H1 (cell line): Measurements from ENCODE around the gene FAT1. TPM values are rescaled to one million over a fixed set of nuclear protein-coding genes. Genes with fewer than 3 reads are reported as not detected.

Experiments
- CTCF ChIA-PET: fragments of 300-600 bp; sonication (Branson Sonifier 250); formaldehyde crosslinking; loops from one replicate; lab custom pipeline; 2021; ENCODE audit not compliant: partially characterized antibody; lab: Charles Lee
- POLR2A ChIA-PET: fragments of 300-600 bp; sonication (Branson Sonifier 250); formaldehyde crosslinking; loops from one replicate; lab custom pipeline; 2021; ENCODE audit warnings: inconsistent platforms; ENCODE audit not compliant: partially characterized antibody; lab: Charles Lee
- DNase-seq, 2 experiments: peaks; one replicate each; pipeline versions ENCODE4 v3.0.0 to v3.0.0-alpha.2; 2010 to 2022; ENCODE audit warnings: low spot score in 2 of 2, low read depth in 1 of 2, mixed read lengths in 1 of 2
- FAIRE-seq: peaks from 2 replicates; lab custom pipeline; 2011; peaks lifted over from hg19 to GRCh38; lab: Jason Lieb, UNC
- H2AFZ ChIP-seq: 2 replicates; pipeline ENCODE4 v1.8.1; 2012; ENCODE audit warnings: low read length, inconsistent platforms
- H2AK5ac ChIP-seq: 2 replicates; pipeline ENCODE4 v1.6.1; 2013; ENCODE audit warnings: low read depth, low read length
- H2BK120ac ChIP-seq: replicated peaks from 2 replicates; pipeline ENCODE3; 2013; ENCODE audit warnings: low read depth, low read length, inconsistent platforms
- H2BK12ac ChIP-seq: 2 replicates; pipeline ENCODE4 v1.6.1; 2013; ENCODE audit warnings: low read depth, low read length
- H2BK15ac ChIP-seq: 2 replicates; pipeline ENCODE4 v1.6.1; 2013; ENCODE audit warnings: low read length
- H2BK20ac ChIP-seq: 2 replicates; pipeline ENCODE4 v1.6.1; 2013; ENCODE audit warnings: low read length
- H2BK5ac ChIP-seq: 2 replicates; pipeline ENCODE4 v1.6.1; 2013; ENCODE audit warnings: low read depth, low read length
- H3K14ac ChIP-seq: 2 replicates; pipeline ENCODE4 v1.6.1; 2013; ENCODE audit warnings: inconsistent platforms; ENCODE audit not compliant: insufficient read length
- H3K18ac ChIP-seq: 2 replicates; pipeline ENCODE4 v1.6.1; 2013; ENCODE audit warnings: low read length; ENCODE audit errors: extremely low read depth
- H3K23ac ChIP-seq: 2 replicates; pipeline ENCODE4 v1.6.1; 2013; ENCODE audit warnings: inconsistent platforms; ENCODE audit not compliant: insufficient read length
- H3K23me2 ChIP-seq: 2 replicates; pipeline ENCODE4 v1.6.1; 2013; ENCODE audit warnings: low read depth, low read length
- H3K27ac ChIP-seq: 2 replicates; pipeline ENCODE4 v1.6.1; 2011; ENCODE audit warnings: low read depth, low read length, inconsistent platforms
- H3K27me3 ChIP-seq, 4 experiments: replicated peaks in 1 of 4; 1 replicate in 1 of 4; 2 replicates in 3 of 4; pipeline versions ENCODE4 v1.6.1 to v1.8.1; 2011 to 2013; ENCODE audit warnings: low read length in 3 of 4, mild to moderate bottlenecking in 3 of 4, inconsistent platforms in 2 of 4, mixed read lengths in 2 of 4, moderate library complexity in 1 of 4; ENCODE audit not compliant: control insufficient read depth in 3 of 4, insufficient read depth in 3 of 4; ENCODE audit errors: extremely low read depth in 1 of 4
- H3K36me3 ChIP-seq, 4 experiments: 2 replicates each; pipeline versions ENCODE4 v1.6.1 to v1.8.1; 2011 to 2013; ENCODE audit warnings: mild to moderate bottlenecking in 4 of 4, low read length in 3 of 4, moderate library complexity in 2 of 4, control low read depth in 1 of 4, inconsistent platforms in 1 of 4; ENCODE audit not compliant: insufficient read depth in 4 of 4, control insufficient read depth in 2 of 4
- H3K4ac ChIP-seq: replicated peaks from 2 replicates; pipeline ENCODE3; 2013; ENCODE audit warnings: low read length, low read depth, mixed read lengths, inconsistent platforms; ENCODE audit not compliant: insufficient read length
- H3K4me1 ChIP-seq, 4 experiments: replicated peaks in 1 of 4; 1 replicate in 1 of 4; 2 replicates in 3 of 4; pipeline versions ENCODE4 v1.6.1 to v1.8.1; 2011 to 2013; ENCODE audit warnings: low read length in 3 of 4, inconsistent platforms in 2 of 4, mixed read lengths in 1 of 4; ENCODE audit not compliant: insufficient read depth in 4 of 4, control insufficient read depth in 3 of 4
- H3K4me2 ChIP-seq, 2 experiments: 2 replicates each; pipeline versions ENCODE4 v1.6.1 to v1.8.1; 2011 to 2013; ENCODE audit warnings: low read depth in 2 of 2, low read length in 2 of 2, control low read depth in 1 of 2, inconsistent platforms in 1 of 2, mild to moderate bottlenecking in 1 of 2; ENCODE audit not compliant: insufficient read depth in 1 of 2
- H3K4me3 ChIP-seq, 4 experiments: fragments of 200-600, 300-600 bp in 1 of 4; sonication (generic), shearing (Covaris generic), sonication (Bioruptor Twin) in 1 of 4; 2 replicates each; pipeline versions ENCODE4 v1.5.1 to v1.8.1; 2011 to 2016; ENCODE audit warnings: low read length in 4 of 4, low read depth in 3 of 4, control low read depth in 2 of 4, inconsistent platforms in 2 of 4, mild to moderate bottlenecking in 2 of 4, mixed read lengths in 1 of 4, moderate library complexity in 1 of 4; ENCODE audit not compliant: insufficient read depth in 2 of 4; ENCODE audit errors: extremely low read depth in 1 of 4
- H3K56ac ChIP-seq: replicated peaks from 2 replicates; pipeline ENCODE3; 2013; ENCODE audit warnings: low read depth, mild to moderate bottlenecking, mixed read lengths, low read length, inconsistent platforms; ENCODE audit not compliant: insufficient read length
- H3K79me1 ChIP-seq: 2 replicates; pipeline ENCODE4 v1.6.1; 2013; ENCODE audit warnings: low read depth, low read length, control low read depth
- H3K79me2 ChIP-seq, 2 experiments: 2 replicates each; pipeline versions ENCODE4 v1.6.1 to v1.8.1; 2012 to 2013; ENCODE audit warnings: low read length in 2 of 2, mild to moderate bottlenecking in 2 of 2, inconsistent platforms in 1 of 2; ENCODE audit not compliant: insufficient read depth in 2 of 2, control insufficient read depth in 1 of 2
- H3K9ac ChIP-seq, 4 experiments: replicated peaks in 1 of 4; 1 replicate in 1 of 4; 2 replicates in 3 of 4; pipeline versions ENCODE4 v1.6.1 to v1.8.1; 2011 to 2013; ENCODE audit warnings: low read depth in 3 of 4, low read length in 3 of 4, control low read depth in 2 of 4, mild to moderate bottlenecking in 2 of 4, moderate library complexity in 2 of 4, inconsistent platforms in 1 of 4; ENCODE audit errors: extremely low read depth in 1 of 4
- H3K9me3 ChIP-seq, 2 experiments: 2 replicates each; pipeline versions ENCODE4 v1.6.1 to v1.8.1; 2012 to 2013; ENCODE audit warnings: mild to moderate bottlenecking in 2 of 2, moderate library complexity in 2 of 2, control low read depth in 1 of 2, inconsistent platforms in 1 of 2, low read depth in 1 of 2, low read length in 1 of 2, mixed read lengths in 1 of 2; ENCODE audit not compliant: insufficient read depth in 2 of 2
- H4K20me1 ChIP-seq, 2 experiments: replicated peaks in 1 of 2; 2 replicates each; pipeline versions ENCODE3 to v1.8.1; 2011 to 2013; ENCODE audit warnings: inconsistent platforms in 2 of 2, low read length in 2 of 2, mild to moderate bottlenecking in 1 of 2; ENCODE audit not compliant: insufficient read depth in 2 of 2, control insufficient read depth in 1 of 2
- H4K5ac ChIP-seq: 2 replicates; pipeline ENCODE4 v1.6.1; 2013; ENCODE audit warnings: low read length, low read depth, mixed read lengths, inconsistent platforms; ENCODE audit not compliant: insufficient read length
- H4K8ac ChIP-seq: 2 replicates; pipeline ENCODE4 v1.8.0; 2013; ENCODE audit warnings: mild to moderate bottlenecking, moderate library complexity, low read length, inconsistent platforms; ENCODE audit not compliant: insufficient read depth; ENCODE audit errors: extremely low read depth
- H4K91ac ChIP-seq: replicated peaks from 2 replicates; pipeline ENCODE3; 2013; ENCODE audit warnings: low read length, mixed read lengths, inconsistent platforms; ENCODE audit not compliant: insufficient read length
- CHD2 ChIP-seq: IDR thresholded peaks from 2 replicates; pipeline ENCODE4 v1.6.1; 2012; ENCODE audit warnings: low read length, improper control_type of control experiment
- CREB1 ChIP-seq: IDR thresholded peaks from 2 replicates; pipeline ENCODE4 v1.6.1; 2012; ENCODE audit warnings: inconsistent platforms
- CTBP2 ChIP-seq: IDR thresholded peaks from 2 replicates; pipeline ENCODE4 v1.7.0; 2011; ENCODE audit warnings: borderline replicate concordance, mild to moderate bottlenecking, moderate library complexity, mixed read lengths, low read length; ENCODE audit not compliant: insufficient read depth, insufficient read length
- EP300 ChIP-seq, 2 experiments: IDR thresholded peaks; 1 replicate in 1 of 2; 2 replicates in 1 of 2; pipeline ENCODE4 v1.6.1; 2011 to 2012; ENCODE audit warnings: low read depth in 2 of 2, low read length in 2 of 2, mild to moderate bottlenecking in 2 of 2, borderline replicate concordance in 1 of 2, inconsistent platforms in 1 of 2, moderate library complexity in 1 of 2
- HDAC2 ChIP-seq, 2 experiments: fragments of 300-600 bp in 1 of 2; sonication (generic) in 1 of 2; IDR thresholded peaks; 2 replicates each; pipeline ENCODE4 v1.6.1; 2011 to 2012; ENCODE audit warnings: low read depth in 2 of 2, low read length in 2 of 2, mild to moderate bottlenecking in 2 of 2, moderate library complexity in 2 of 2, borderline replicate concordance in 1 of 2, inconsistent platforms in 1 of 2
- JUN ChIP-seq: IDR thresholded peaks from 2 replicates; pipeline ENCODE4 v1.6.1; 2011; ENCODE audit warnings: low read depth, mild to moderate bottlenecking, improper control_type of control experiment, low read length
- JUND ChIP-seq: IDR thresholded peaks from 2 replicates; pipeline ENCODE4 v1.6.1; 2011; ENCODE audit warnings: mild to moderate bottlenecking, improper control_type of control experiment, low read length
- KDM4A ChIP-seq: IDR thresholded peaks from one replicate; pipeline ENCODE4 v1.7.1; 2012; ENCODE audit warnings: low read depth, mild to moderate bottlenecking, moderate library complexity, low read length, inconsistent platforms; ENCODE audit not compliant: severe bottlenecking
- MAX ChIP-seq: IDR thresholded peaks from 2 replicates; pipeline ENCODE4 v1.6.1; 2012; ENCODE audit warnings: inconsistent platforms
- POLR2A ChIP-seq, 2 experiments: IDR thresholded peaks; 1 replicate in 1 of 2; 2 replicates in 1 of 2; pipeline ENCODE4 v1.6.1; 2011; ENCODE audit warnings: low read depth in 2 of 2, low read length in 2 of 2, mild to moderate bottlenecking in 2 of 2; ENCODE audit errors: control extremely low read depth in 1 of 2
- SIX5 ChIP-seq: IDR thresholded peaks from 2 replicates; pipeline ENCODE4 v1.6.1; 2011; ENCODE audit warnings: mild to moderate bottlenecking, low read depth, low read length
- ZNF274 ChIP-seq: IDR thresholded peaks from 2 replicates; pipeline ENCODE4 v1.7.0; 2012; ENCODE audit warnings: low read length, borderline replicate concordance; ENCODE audit errors: extremely low read depth
- WGBS, 2 experiments: shearing (Covaris generic) in 1 of 2; methylation state at CpG; one replicate each; pipeline versions ENCODE4 v1.1.6 to v1.1.7; 2013 to 2015; ENCODE audit warnings: low lambda C conversion rate in 2 of 2, mixed read lengths in 2 of 2, inconsistent platforms in 1 of 2, low coverage in 1 of 2, missing lambda C conversion rate in 1 of 2; ENCODE audit not compliant: insufficient replicate concordance in 2 of 2, insufficient coverage in 1 of 2, insufficient read length in 1 of 2; ENCODE audit errors: extremely low coverage in 1 of 2, missing lambda C conversion rate in 1 of 2; 5-methylcytosine and 5-hydroxymethylcytosine counted together
- polyA plus RNA-seq, 7 experiments: library from polyadenylated mRNA; depleted of rRNA in 3 of 7; stranded (reverse) in 5 of 7; unstranded in 2 of 7; fragments of >200 nt in 5 of 7; fragments of 200-250 nt in 2 of 7; gene quantifications; 1 replicate in 5 of 7; 2 replicates in 1 of 7; 4 replicates in 1 of 7; pipeline versions ENCODE4 v1.2.1 to v1.2.3, GENCODE V29; 2011 to 2013; ENCODE audit warnings: missing spikeins in 2 of 7, mixed read lengths in 2 of 7
- total RNA-seq: library from RNA; stranded (reverse); fragmentation: NEBNext Ultra II Directional; extraction: Animal tissue kit (Norgen Biotek cat#: 25700); gene quantifications from 2 replicates; pipeline ENCODE4 v1.2.1, GENCODE V29; 2021

The FAT1 gene
- total and polyA plus RNA-seq, 2 of the 8 experiments (the other 6 are each of a cell fraction or from before 2014, with no cell fraction given) = 94.4 to 137 TPM

- no peak overlapping the region for H2BK20ac ChIP-seq
- H4K20me1 ChIP-seq = no peaks in the 10 kb centered on the region
- no peak overlapping the region for H3K23ac ChIP-seq
- no peaks in the 10 kb centered on the region for H3K79me2 ChIP-seq
- H3K79me1 ChIP-seq = no peaks in the 10 kb centered on the region
- H3K14ac ChIP-seq = no peak overlapping the region
- no peak overlapping the region for H3K4ac ChIP-seq
- H2AK5ac ChIP-seq = 0 out of 2 replicates have a peak overlapping the region, but pooled peaks have one; percentile 60
- H4K5ac ChIP-seq = no peak overlapping the region
- 90% methylated on average over 15 of the region's 15 CpGs; no CpG with 5 or more reads in 1 of the 2 experiments for WGBS, 2 experiments
- no peak overlapping the region for H3K56ac ChIP-seq
- no peak overlapping the region for H3K4me3 ChIP-seq
- H3K9me3 ChIP-seq = no peaks in the 10 kb centered on the region
- no peak overlapping the region for H3K27ac ChIP-seq
- DNase-seq (no peak), FAIRE-seq (no peak)
- H3K27me3 ChIP-seq = no peaks in the 10 kb centered on the region
- POLR2A ChIA-PET = no interaction called here
- H3K36me3 ChIP-seq = no peaks in the 10 kb centered on the region
- H2BK15ac ChIP-seq = no peak overlapping the region
- TF ChIP-seq SIX5 = no peak
- no peak for TF ChIP-seq JUND
- no peak for TF ChIP-seq MAX
- TF ChIP-seq CTBP2 = no peak
- no peak for TF ChIP-seq HDAC2 (IDR thresholded peaks at IDR 0.05; ENCODE audit: borderline replicate concordance in 1 of 2, low read depth in 2 of 2, low read length in 2 of 2)
- no peak for TF ChIP-seq CHD2
- no peak for TF ChIP-seq EP300 (IDR thresholded peaks at IDR 0.05; ENCODE audit: borderline replicate concordance in 1 of 2, low read depth in 2 of 2, low read length in 2 of 2)
- TF ChIP-seq POLR2A (IDR thresholded peaks at IDR 0.05; ENCODE audit: control extremely low read depth in 1 of 2, low read depth in 2 of 2, low read length in 2 of 2) = no peak
- no peak for TF ChIP-seq KDM4A
- TF ChIP-seq CREB1 = no peak
- TF ChIP-seq ZNF274 = no peak
- TF ChIP-seq JUN = no peak
- no peak overlapping the region; the same call in 1 of the 2 replicates for H2BK5ac ChIP-seq
- H3K9ac ChIP-seq = no peak overlapping the region
- H2BK12ac ChIP-seq = no peak overlapping the region
- 0 out of 2 replicates have a peak overlapping the region, but pooled peaks have one; percentile 64 for H2AFZ ChIP-seq
- H2BK120ac ChIP-seq = no peak overlapping the region
- no peak overlapping the region for H3K4me2 ChIP-seq
- H3K18ac ChIP-seq = no peak overlapping the region
- no peaks in the 10 kb centered on the region; a peak in 1 of 7 replicates for H3K4me1 ChIP-seq
- peak overlapping the region; percentile 78; the same call in 1 of the 2 replicates for H4K8ac ChIP-seq
- H3K23me2 ChIP-seq = no peaks in the 10 kb centered on the region
- no peak overlapping the region for H4K91ac ChIP-seq
- CTCF ChIA-PET = interaction anchor here (0.8 kb wide), 1 partner anchor 11 kb away, joined by 5 read pairs; no protein-coding TSS in a partner anchor
Measured at GRCh38 chr4:186749611-186750281, 26.1 kb upstream of the FAT1 start.
